Frontal cortex (tissue), 4 donors: Measurements from ENCODE around the gene CCDC126. TPM values are rescaled to one million over a fixed set of nuclear protein-coding genes. Genes with fewer than 3 reads are reported as not detected.

ENCODE experiments used
- DNase-seq, 2 donors: peaks; one replicate each; pipeline ENCODE4 v3.0.0; 2012; ENCODE audit warnings: low spot score in 2 of 2
- FAIRE-seq: peaks from 2 replicates; lab custom pipeline; 2012; peaks lifted over from hg19 to GRCh38; lab: Jason Lieb, UNC
- small RNA-seq: library from RNA; depleted of rRNA; stranded (forward); fragments of <200 nt; gene quantifications from one replicate; pipeline ENCODE3, GENCODE V24; 2014
- total RNA-seq: library from RNA; depleted of rRNA; stranded (reverse); fragments of >200 nt; gene quantifications from one replicate; pipeline ENCODE4 v1.2.3, GENCODE V29; 2014
- donor health status: control.
- donor health status: control.
- donor health status: control.

The CCDC126 gene
- total RNA-seq, 1 donor from 2014 or later: 42.8 TPM

DNA sequence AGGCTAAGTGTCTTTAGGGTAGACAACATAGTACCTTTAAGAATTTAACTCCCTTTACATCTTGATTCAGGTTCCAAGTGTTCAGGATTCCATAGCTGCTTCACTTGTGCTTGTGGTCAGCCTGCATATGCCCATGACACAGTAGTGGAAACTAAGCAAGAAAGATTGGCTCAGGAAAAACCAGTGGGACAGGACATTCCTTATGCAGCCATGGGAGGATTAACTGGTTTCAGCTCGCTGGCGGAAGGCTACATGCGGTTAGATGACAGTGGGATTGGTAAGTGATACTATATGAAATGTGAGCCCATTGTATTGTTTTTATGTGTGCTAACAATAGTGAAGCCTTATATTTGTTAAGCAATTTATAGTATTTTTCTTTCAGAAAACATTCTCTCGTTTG, 94.1 kb downstream of the CCDC126 start:
- DNase-seq: no peak
- no peak for FAIRE-seq

DNA sequence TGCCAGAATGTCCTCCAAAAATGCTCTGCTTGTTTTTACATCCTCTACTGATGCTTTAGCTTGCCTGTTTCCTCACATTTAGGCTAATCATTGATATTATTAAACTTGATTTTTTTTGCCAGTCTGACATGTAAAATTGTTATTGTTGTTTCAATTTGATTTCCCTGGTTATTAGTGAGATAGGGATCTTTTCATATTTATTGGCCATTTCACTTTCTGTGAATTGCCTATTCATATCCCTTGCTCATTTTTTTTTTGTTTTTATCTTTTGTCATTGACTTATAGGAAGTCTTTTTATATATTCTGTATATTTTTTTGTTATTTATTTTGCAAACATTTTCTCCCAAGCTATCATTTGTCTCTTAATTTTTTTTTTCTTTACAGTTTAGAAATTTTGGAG, 96.0 kb downstream of the CCDC126 start:
- peak; percentile 80 for FAIRE-seq
- DNase-seq: no peak

Small RNAs within 50 kb of the gene (small RNA-seq; reads per million reads assigned to genes)
- not detected for gene AC006026.2

Other genes with a start within 250 kb of the CCDC126 start
- gene IGF2BP3, start 126.9 kb upstream of the CCDC126 start, total RNA-seq: 81.5 TPM
- 51.4 TPM for gene TRA2A, start 65.4 kb upstream of the CCDC126 start, total RNA-seq
- gene FAM221A, start 82.8 kb downstream of the CCDC126 start, total RNA-seq: 15.9 TPM
- gene STK31, start 112.8 kb downstream of the CCDC126 start, total RNA-seq: 13.5 TPM